Large intestine (tissue), 12 donors: Measurements from ENCODE around the gene PTGIR. TPM values are rescaled to one million over a fixed set of nuclear protein-coding genes. Genes with fewer than 3 reads are reported as not detected.

Experiments
- DNase-seq, 2 donors: peaks; one replicate each; pipeline versions ENCODE4 v3.0.0 to v3.0.0-alpha.2; 2013
- H3K27ac ChIP-seq: one replicate; pipeline ENCODE4 v1.5.1; 2013; ENCODE audit warnings: low read length
- H3K27me3 ChIP-seq: 2 replicates; pipeline ENCODE4 v1.6.1; 2013; ENCODE audit warnings: low read length; ENCODE audit not compliant: control insufficient read depth, insufficient read depth
- H3K36me3 ChIP-seq: 2 replicates; pipeline ENCODE4 v1.6.1; 2013; ENCODE audit warnings: low read length; ENCODE audit not compliant: control insufficient read depth, insufficient read depth
- H3K4me1 ChIP-seq: one replicate; pipeline ENCODE4 v1.6.1; 2013; ENCODE audit warnings: low read length; ENCODE audit not compliant: control insufficient read depth, insufficient read depth
- H3K4me3 ChIP-seq: one replicate; pipeline ENCODE4 v1.5.1; 2013; ENCODE audit warnings: low read length
- H3K9me3 ChIP-seq: one replicate; pipeline ENCODE4 v1.6.1; 2013; ENCODE audit warnings: mild to moderate bottlenecking, low read depth, low read length, moderate library complexity; ENCODE audit not compliant: control insufficient read depth
- WGBS: methylation state at CpG from one replicate; pipeline ENCODE4 v1.1.5; 2013; ENCODE audit warnings: low lambda C conversion rate; ENCODE audit not compliant: insufficient coverage; 5-methylcytosine and 5-hydroxymethylcytosine counted together
- long read RNA-seq, 11 donors: transcript quantifications; one replicate each; lab custom pipeline, GENCODE V29; 2026
- polyA plus RNA-seq: library from polyadenylated mRNA; unstranded; fragments of 120-200 nt; gene quantifications from one replicate; pipeline ENCODE4 v1.2.1, GENCODE V29; 2013

Gene PTGIR, protein sequence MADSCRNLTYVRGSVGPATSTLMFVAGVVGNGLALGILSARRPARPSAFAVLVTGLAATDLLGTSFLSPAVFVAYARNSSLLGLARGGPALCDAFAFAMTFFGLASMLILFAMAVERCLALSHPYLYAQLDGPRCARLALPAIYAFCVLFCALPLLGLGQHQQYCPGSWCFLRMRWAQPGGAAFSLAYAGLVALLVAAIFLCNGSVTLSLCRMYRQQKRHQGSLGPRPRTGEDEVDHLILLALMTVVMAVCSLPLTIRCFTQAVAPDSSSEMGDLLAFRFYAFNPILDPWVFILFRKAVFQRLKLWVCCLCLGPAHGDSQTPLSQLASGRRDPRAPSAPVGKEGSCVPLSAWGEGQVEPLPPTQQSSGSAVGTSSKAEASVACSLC
- polyA plus RNA-seq = 4.8 TPM
- long read RNA-seq, donor 1, partial matches to known transcripts = 0 of 2 reads
- long read RNA-seq, donor 1, other reads (novel, unspliced or antisense) = 0 of 2 reads
- long read RNA-seq, donor 2, partial matches to known transcripts = 0 of 4 reads
- long read RNA-seq, donor 2, other reads (novel, unspliced or antisense) = 0 of 4 reads
- long read RNA-seq, donor 3, partial matches to known transcripts = 0 of 2 reads
- long read RNA-seq, donor 3, other reads (novel, unspliced or antisense) = 0 of 2 reads
- long read RNA-seq, donor 4 = 0 reads
- long read RNA-seq, donor 5, partial matches to known transcripts = 0 of 2 reads
- long read RNA-seq, donor 5, other reads (novel, unspliced or antisense) = 0 of 2 reads
- long read RNA-seq, donor 6 = 0 reads
- long read RNA-seq, donor 7, partial matches to known transcripts = 0 of 4 reads
- long read RNA-seq, donor 7, other reads (novel, unspliced or antisense) = 0 of 4 reads
- long read RNA-seq, donor 8, partial matches to known transcripts = 0 of 4 reads
- long read RNA-seq, donor 8, other reads (novel, unspliced or antisense) = 0 of 4 reads
- long read RNA-seq, donor 9, partial matches to known transcripts = 0 of 2 reads
- long read RNA-seq, donor 9, other reads (novel, unspliced or antisense) = 0 of 2 reads
- long read RNA-seq, donor 10, partial matches to known transcripts = 0 of 2 reads
- long read RNA-seq, donor 10, other reads (novel, unspliced or antisense) = 0 of 2 reads
- long read RNA-seq, donor 11, partial matches to known transcripts = 0 of 1 reads
- long read RNA-seq, donor 11, other reads (novel, unspliced or antisense) = 0 of 1 reads

- H3K27ac ChIP-seq = peak within 1 kb of the TSS; percentile 68
- peak in 1 of 2 donors; percentile 45 for DNase-seq
- peaks cover 18% of the 10 kb centered on the region for H3K4me1 ChIP-seq
Measured at GRCh38 chr19:46624958-46625661, at the start of gene PTGIR. Gene PTGIR (minus strand): TSS chr19:46625089. CDS start chr19:46624225, 864 bp downstream.

GRCh38 chr19:46670813-46671212 is 45.9 kb upstream of the PTGIR start:
- H3K4me1 ChIP-seq = no peaks in the 10 kb centered on the region
- H3K36me3 ChIP-seq = peaks cover 26% of the 10 kb centered on the region
- H3K4me3 ChIP-seq = no peak overlapping the region
- no peak overlapping the region for H3K27ac ChIP-seq
- no peaks in the 10 kb centered on the region for H3K9me3 ChIP-seq
- no peak for DNase-seq
- no peaks in the 10 kb centered on the region for H3K27me3 ChIP-seq

More at GRCh38 chr19:46624958-46625661, at the start of gene PTGIR:
- H3K36me3 ChIP-seq = no peaks in the 10 kb centered on the region
- H3K4me3 ChIP-seq = no peak within 1 kb of the TSS
- 80% methylated on average over 1 of the region's 13 CpGs for WGBS
- H3K27me3 ChIP-seq = peaks cover 20% of the 10 kb centered on the region
- H3K9me3 ChIP-seq = no peaks in the 10 kb centered on the region

GRCh38 chr19:46668662-46669061 is 43.8 kb upstream of the PTGIR start:
- no CpG with 5 or more reads among the region's 3 CpGs for WGBS

GRCh38 chr19:46665072-46665471 is 40.2 kb upstream of the PTGIR start:
- 100% methylated on average over 2 of the region's 8 CpGs for WGBS

More at GRCh38 chr19:46668662-46669061, 43.8 kb upstream of the PTGIR start:
- Histone ChIP-seq H3K36me3 (peaks cover 9% of the 10 kb centered on the region), H3K4me3 (no peak overlapping the region), H3K27me3 (no peaks in the 10 kb centered on the region), H3K4me1 (no peaks in the 10 kb centered on the region), H3K9me3 (no peaks in the 10 kb centered on the region), H3K27ac (no peak overlapping the region)
- no peak for DNase-seq

GRCh38 chr19:46661735-46662592 is 37.1 kb upstream of the PTGIR start:
- Histone ChIP-seq H3K27ac (peak overlapping the region; percentile 67), H3K27me3 (peaks cover 32% of the 10 kb centered on the region), H3K4me3 (peak overlapping the region; percentile 39), H3K36me3 (no peaks in the 10 kb centered on the region), H3K4me1 (peaks cover 14% of the 10 kb centered on the region), H3K9me3 (peaks cover 4% of the 10 kb centered on the region)
- DNase-seq = peak; percentile 77 to 82
- no CpG with 5 or more reads among the region's 19 CpGs for WGBS

More at GRCh38 chr19:46665072-46665471, 40.2 kb upstream of the PTGIR start:
- H3K27me3 ChIP-seq = peaks cover 6% of the 10 kb centered on the region
- no peak overlapping the region for H3K4me3 ChIP-seq
- H3K27ac ChIP-seq = no peak overlapping the region
- H3K9me3 ChIP-seq = peaks cover 4% of the 10 kb centered on the region
- no peaks in the 10 kb centered on the region for H3K36me3 ChIP-seq
- H3K4me1 ChIP-seq = peaks cover 11% of the 10 kb centered on the region
- no peak for DNase-seq

DNA sequence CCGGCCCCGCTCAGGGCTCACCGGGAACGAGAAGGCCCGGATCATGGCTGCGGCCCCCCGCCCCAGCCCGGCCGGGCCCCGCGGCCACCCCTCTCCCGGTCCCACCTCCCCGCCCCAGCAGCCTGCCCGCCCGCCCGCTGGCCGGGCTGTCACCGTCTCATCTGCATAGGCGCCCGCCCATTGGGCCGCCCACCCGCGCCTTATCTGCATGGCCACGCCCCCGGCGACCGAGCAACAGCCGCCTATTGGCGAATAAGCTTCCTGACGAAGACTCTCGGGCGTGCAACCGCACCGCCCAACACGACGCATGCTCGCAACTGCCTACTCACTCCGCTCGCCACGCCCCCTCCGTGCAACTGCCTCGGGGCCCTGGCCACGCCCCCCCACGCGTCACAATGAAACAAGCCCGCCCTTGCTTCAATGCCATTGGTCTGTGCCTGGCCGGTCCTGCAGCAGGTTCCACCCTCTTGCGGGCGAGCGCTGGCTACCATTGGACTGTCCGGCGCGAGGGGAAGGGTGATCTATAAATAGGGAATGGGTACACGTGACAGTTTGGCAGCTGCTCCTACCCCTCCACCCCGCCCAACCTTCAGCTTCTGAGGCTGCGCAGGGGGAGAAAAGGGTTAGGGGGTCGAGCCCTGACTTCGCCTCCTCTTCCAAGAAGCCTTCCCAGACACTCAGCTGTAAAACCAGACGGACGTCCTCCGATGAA is 36.3 kb upstream of the PTGIR start, which contains the start of gene DACT3:
TSS of gene DACT3 (minus strand) at position 163 of the 712 bp plus-strand sequence. CDS start at position 45, 118 bp downstream.
- peak within 1 kb of the TSS; percentile 57 for H3K4me3 ChIP-seq
- no CpG with 5 or more reads among the region's 61 CpGs for WGBS
- H3K4me1 ChIP-seq = peaks cover 14% of the 10 kb centered on the region
- H3K27ac ChIP-seq = peak within 1 kb of the TSS; percentile 79
- DNase-seq = peak; percentile 100
- H3K36me3 ChIP-seq = no peaks in the 10 kb centered on the region
- H3K9me3 ChIP-seq = peaks cover 4% of the 10 kb centered on the region
- H3K27me3 ChIP-seq = peaks cover 32% of the 10 kb centered on the region

DNA sequence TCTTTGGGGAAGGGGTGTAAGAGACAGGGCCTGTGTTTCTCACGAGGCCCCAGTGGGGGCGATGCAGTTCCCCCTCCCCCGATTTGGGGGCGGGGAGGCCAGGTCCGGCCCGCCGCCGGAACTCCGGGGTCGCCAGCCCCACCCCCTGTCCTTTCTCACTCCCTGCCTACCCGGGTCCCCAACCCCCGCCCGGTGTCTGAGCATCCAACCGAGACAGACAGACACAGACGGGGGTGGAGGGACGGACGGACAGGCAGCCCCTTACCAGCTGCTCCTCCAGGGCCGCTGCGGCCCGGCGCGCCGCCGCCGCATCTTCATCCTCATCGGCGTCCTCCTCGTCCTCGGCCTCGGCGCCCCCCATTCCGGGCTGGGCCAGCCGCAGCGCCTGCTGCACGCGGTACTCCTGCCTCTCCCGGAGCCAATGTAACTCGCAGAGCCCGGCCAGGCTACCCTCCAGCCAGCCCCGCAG is 35.7 kb upstream of the PTGIR start:
- DNase-seq = no peak
- WGBS = no CpG with 5 or more reads among the region's 40 CpGs
- no peaks in the 10 kb centered on the region for H3K36me3 ChIP-seq
- peaks cover 4% of the 10 kb centered on the region for H3K9me3 ChIP-seq
- peak overlapping the region; percentile 57 for H3K4me3 ChIP-seq
- H3K27me3 ChIP-seq = peaks cover 32% of the 10 kb centered on the region
- peaks cover 14% of the 10 kb centered on the region for H3K4me1 ChIP-seq
- peak overlapping the region; percentile 79 for H3K27ac ChIP-seq

DNA sequence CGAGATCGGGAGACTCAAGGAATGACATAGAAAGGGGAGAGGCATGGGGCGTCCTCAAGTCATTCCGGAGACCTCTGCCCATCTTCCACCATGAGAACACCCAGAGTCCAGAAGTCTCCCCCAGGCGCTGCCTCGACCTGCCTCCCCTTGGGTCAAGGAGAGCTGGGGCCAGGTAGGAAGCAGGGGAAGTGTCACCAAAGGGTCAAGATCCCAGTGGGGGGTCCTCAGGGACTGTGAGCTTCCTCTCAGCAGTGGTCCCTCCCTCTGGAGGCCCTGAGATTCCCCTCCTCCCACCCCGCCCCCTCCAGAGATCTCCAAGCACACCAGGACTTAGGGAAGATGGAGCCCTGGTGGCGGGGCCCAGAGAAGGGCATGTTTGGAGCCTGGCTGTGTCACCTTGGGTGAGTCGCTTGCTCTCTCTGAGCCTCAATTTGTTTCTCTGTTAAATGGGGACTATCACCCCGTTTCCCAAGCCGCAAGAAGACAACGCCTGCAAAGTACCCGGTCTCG is 35.2 kb upstream of the PTGIR start:
- Histone ChIP-seq H3K27me3 (peaks cover 33% of the 10 kb centered on the region), H3K36me3 (no peaks in the 10 kb centered on the region), H3K4me3 (peak overlapping the region; percentile 57), H3K9me3 (peaks cover 4% of the 10 kb centered on the region), H3K27ac (peak overlapping the region; percentile 79), H3K4me1 (peaks cover 14% of the 10 kb centered on the region)
- no CpG with 5 or more reads among the region's 14 CpGs for WGBS
- peak in 1 of 2 donors; percentile 41 for DNase-seq
